CMK (cell line): ENCODE data around the gene MLXIP.
"Not testable (repeated sequence)": the region's sequence is repeated elsewhere in the genome, so short reads cannot be mapped to it uniquely, and the experiment has no call there.

Source experiments
- DNase-seq: peaks from one replicate; pipeline ENCODE4 v3.0.0-alpha.2; 2010; ENCODE audit warnings: low read depth

Gene MLXIP

GRCh38 chr12:122054842-122055520 is 23.6 kb upstream of the MLXIP start:
- no peak for DNase-seq

GRCh38 chr12:122056406-122056805 is 22.1 kb upstream of the MLXIP start:
- not testable (repeated sequence) for DNase-seq

GRCh38 chr12:122057007-122057735 is 21.4 kb upstream of the MLXIP start:
- DNase-seq: no peak

- no peak for DNase-seq
These were observed 20.8 kb upstream of the MLXIP start for GRCh38 chr12:122057769-122058168.

- DNase-seq: no peak
These were observed 19.9 kb upstream of the MLXIP start for GRCh38 chr12:122058549-122059149.

GRCh38 chr12:122059203-122059960 is 19.2 kb upstream of the MLXIP start:
- DNase-seq: no peak

- DNase-seq: no peak
These were observed 18.5 kb upstream of the MLXIP start for GRCh38 chr12:122060081-122060501.

GRCh38 chr12:122061253-122061652 is 17.3 kb upstream of the MLXIP start:
- no peak for DNase-seq

GRCh38 chr12:122062832-122063693 is 15.5 kb upstream of the MLXIP start:
- peak; percentile 70 for DNase-seq

- DNase-seq: no peak
These were observed 14.9 kb upstream of the MLXIP start for GRCh38 chr12:122063694-122064024.

- peak; percentile 97 for DNase-seq
These were observed 14.4 kb upstream of the MLXIP start for GRCh38 chr12:122064025-122064777.

GRCh38 chr12:122064780-122065588 is 13.6 kb upstream of the MLXIP start:
- DNase-seq: peak; percentile 70

- DNase-seq: no peak
These were observed 11.0 kb upstream of the MLXIP start for GRCh38 chr12:122067548-122067947.

GRCh38 chr12:122067966-122068365 is 10.6 kb upstream of the MLXIP start:
- DNase-seq: no peak

GRCh38 chr12:122072031-122072970 is 6.3 kb upstream of the MLXIP start:
- no peak for DNase-seq

GRCh38 chr12:122073815-122074214 is 4.7 kb upstream of the MLXIP start:
- DNase-seq: no peak

GRCh38 chr12:122076743-122077495 is 1.6 kb upstream of the MLXIP start:
- DNase-seq: no peak

- no peak for DNase-seq
These were observed 526 bp downstream of the MLXIP start for GRCh38 chr12:122079033-122079531.
